ENCODE results near the gene MAPKAP1. TPM values are rescaled to one million over a fixed set of nuclear protein-coding genes. Genes with fewer than 3 reads are reported as not detected.

The MAPKAP1 gene
- total and polyA plus RNA-seq, 9 of the 15 experiments (the other 6 are each of a cell fraction or from before 2014, with no cell fraction given): 2.6 to 82.1 (median 61.1) TPM

GRCh38 chr9:125609744-125610143, 97.3 kb downstream of the MAPKAP1 start (continued):
- no peak for TF ChIP-seq ZNF592 (IDR thresholded peaks at IDR 0.05)
- no peak for TF ChIP-seq NEUROD1 (IDR thresholded peaks at IDR 0.05; ENCODE audit: borderline replicate concordance, low read depth, low read length, partially characterized antibody)
- TF ChIP-seq PCBP1 (IDR thresholded peaks at IDR 0.05; ENCODE audit: low read depth, low read length, poor library complexity, severe bottlenecking): no peak
- TF ChIP-seq KDM2B (CRISPR knock-in tag; IDR thresholded peaks at IDR 0.05): no peak
- no peak for TF ChIP-seq ZNF695 (CRISPR knock-in tag; IDR thresholded peaks at IDR 0.05)
- no peak for TF ChIP-seq ZNF717 (CRISPR knock-in tag; IDR thresholded peaks at IDR 0.05)
- no peak for TF ChIP-seq MECOM (CRISPR knock-in tag; IDR thresholded peaks at IDR 0.05)
- TF ChIP-seq RBFOX2 (IDR thresholded peaks at IDR 0.05; ENCODE audit: low read depth, low read length): no peak
- TF ChIP-seq ZNF3 (CRISPR knock-in tag; IDR thresholded peaks at IDR 0.05): no peak
- TF ChIP-seq DPF2 (IDR thresholded peaks at IDR 0.05): no peak
- no peak for TF ChIP-seq SRSF3 (IDR thresholded peaks at IDR 0.05; ENCODE audit: insufficient read depth, low read length)
- TF ChIP-seq ZNF277 (CRISPR knock-in tag; IDR thresholded peaks at IDR 0.05; ENCODE audit: borderline replicate concordance): no peak

All from K562 (cell line).